ES-I3 (cell line): Measurements from ENCODE around the gene SMIM22.

ENCODE experiments used
- H3K36me3 ChIP-seq: 2 replicates; pipeline ENCODE4 v1.6.1; 2013; ENCODE audit warnings: mild to moderate bottlenecking, low read length, control low read depth, moderate library complexity; ENCODE audit not compliant: insufficient read depth
- H3K4me1 ChIP-seq: 2 replicates; pipeline ENCODE4 v1.6.1; 2013; ENCODE audit warnings: mild to moderate bottlenecking, control low read depth, low read length; ENCODE audit not compliant: insufficient read depth
- H3K9ac ChIP-seq: 2 replicates; pipeline ENCODE4 v1.6.1; 2013; ENCODE audit warnings: low read depth, mild to moderate bottlenecking, low read length, moderate library complexity
- H3K9me3 ChIP-seq: 2 replicates; pipeline ENCODE4 v1.6.1; 2013; ENCODE audit warnings: mild to moderate bottlenecking, low read length, moderate library complexity; ENCODE audit not compliant: control insufficient read depth, insufficient read depth

Gene SMIM22

GRCh38 chr16:4797805-4798252 is 2.7 kb downstream of the SMIM22 start:
- Histone ChIP-seq H3K9me3 (no peaks in the 10 kb centered on the region), H3K36me3 (no peaks in the 10 kb centered on the region), H3K4me1 (no peaks in the 10 kb centered on the region), H3K9ac (no peak overlapping the region)

- Histone ChIP-seq H3K9ac (no peak overlapping the region), H3K4me1 (no peaks in the 10 kb centered on the region), H3K9me3 (no peaks in the 10 kb centered on the region), H3K36me3 (no peaks in the 10 kb centered on the region)
Observed at GRCh38 chr16:4798456-4798855, 3.3 kb downstream of the SMIM22 start.

GRCh38 chr16:4799171-4799855 is 4.1 kb downstream of the SMIM22 start:
- no peaks in the 10 kb centered on the region for H3K36me3 ChIP-seq
- H3K4me1 ChIP-seq = no peaks in the 10 kb centered on the region
- no peak overlapping the region for H3K9ac ChIP-seq
- H3K9me3 ChIP-seq = no peaks in the 10 kb centered on the region

GRCh38 chr16:4800290-4801041 is 5.3 kb downstream of the SMIM22 start:
- H3K36me3 ChIP-seq = no peaks in the 10 kb centered on the region
- H3K9me3 ChIP-seq = no peaks in the 10 kb centered on the region
- no peak overlapping the region for H3K9ac ChIP-seq
- no peaks in the 10 kb centered on the region for H3K4me1 ChIP-seq

- no peaks in the 10 kb centered on the region for H3K9me3 ChIP-seq
- H3K4me1 ChIP-seq = no peaks in the 10 kb centered on the region
- H3K36me3 ChIP-seq = no peaks in the 10 kb centered on the region
- peak overlapping the region; percentile 44 for H3K9ac ChIP-seq
Observed at GRCh38 chr16:4801051-4801961, 6.1 kb downstream of the SMIM22 start.

GRCh38 chr16:4801962-4802658 is 6.9 kb downstream of the SMIM22 start, which contains the start of gene ROGDI:
ROGDI (minus strand) TSS chr16:4802633; CDS start chr16:4802571, 62 bp downstream.
- Histone ChIP-seq H3K9me3 (no peaks in the 10 kb centered on the region), H3K36me3 (no peaks in the 10 kb centered on the region; the same call in 1 of the 2 replicates), H3K9ac (peak within 1 kb of the TSS; percentile 44), H3K4me1 (no peaks in the 10 kb centered on the region)

- Histone ChIP-seq H3K36me3 (peaks cover 4% of the 10 kb centered on the region; the same call in 1 of the 2 replicates), H3K4me1 (no peaks in the 10 kb centered on the region), H3K9me3 (no peaks in the 10 kb centered on the region), H3K9ac (peak overlapping the region; percentile 44)
Observed at GRCh38 chr16:4802659-4803287, 7.6 kb downstream of the SMIM22 start.

GRCh38 chr16:4803401-4803844 is 8.3 kb downstream of the SMIM22 start:
- H3K9ac ChIP-seq = peak overlapping the region; percentile 44
- peaks cover 4% of the 10 kb centered on the region; the same call in 1 of the 2 replicates for H3K36me3 ChIP-seq
- no peaks in the 10 kb centered on the region for H3K9me3 ChIP-seq
- no peaks in the 10 kb centered on the region for H3K4me1 ChIP-seq

- Histone ChIP-seq H3K9me3 (no peaks in the 10 kb centered on the region), H3K36me3 (peaks cover 4% of the 10 kb centered on the region; the same call in 1 of the 2 replicates), H3K9ac (no peak overlapping the region), H3K4me1 (no peaks in the 10 kb centered on the region)
Observed at GRCh38 chr16:4803898-4804762, 9.0 kb downstream of the SMIM22 start.

GRCh38 chr16:4805231-4805630 is 10.1 kb downstream of the SMIM22 start:
- Histone ChIP-seq H3K9me3 (no peaks in the 10 kb centered on the region), H3K36me3 (peaks cover 4% of the 10 kb centered on the region; the same call in 1 of the 2 replicates), H3K4me1 (no peaks in the 10 kb centered on the region), H3K9ac (no peak overlapping the region)

GRCh38 chr16:4806280-4806679 is 11.1 kb downstream of the SMIM22 start:
- Histone ChIP-seq H3K9ac (no peak overlapping the region), H3K9me3 (no peaks in the 10 kb centered on the region), H3K4me1 (no peaks in the 10 kb centered on the region), H3K36me3 (peaks cover 8% of the 10 kb centered on the region; the same call in 1 of the 2 replicates)

- Histone ChIP-seq H3K9me3 (no peaks in the 10 kb centered on the region), H3K4me1 (no peaks in the 10 kb centered on the region), H3K36me3 (peaks cover 14% of the 10 kb centered on the region), H3K9ac (no peak overlapping the region)
Observed at GRCh38 chr16:4811242-4811641, 16.1 kb downstream of the SMIM22 start.
